GM18861 (cell line): Measurements from ENCODE around the gene RAD51B.

Experiments
- ATAC-seq: cut with Tn5 transposase; IDR thresholded peaks from one replicate; pipeline ENCODE4 v1.9.1; 2021; ENCODE audit not compliant: unreplicated experiment

Gene RAD51B

DNA sequence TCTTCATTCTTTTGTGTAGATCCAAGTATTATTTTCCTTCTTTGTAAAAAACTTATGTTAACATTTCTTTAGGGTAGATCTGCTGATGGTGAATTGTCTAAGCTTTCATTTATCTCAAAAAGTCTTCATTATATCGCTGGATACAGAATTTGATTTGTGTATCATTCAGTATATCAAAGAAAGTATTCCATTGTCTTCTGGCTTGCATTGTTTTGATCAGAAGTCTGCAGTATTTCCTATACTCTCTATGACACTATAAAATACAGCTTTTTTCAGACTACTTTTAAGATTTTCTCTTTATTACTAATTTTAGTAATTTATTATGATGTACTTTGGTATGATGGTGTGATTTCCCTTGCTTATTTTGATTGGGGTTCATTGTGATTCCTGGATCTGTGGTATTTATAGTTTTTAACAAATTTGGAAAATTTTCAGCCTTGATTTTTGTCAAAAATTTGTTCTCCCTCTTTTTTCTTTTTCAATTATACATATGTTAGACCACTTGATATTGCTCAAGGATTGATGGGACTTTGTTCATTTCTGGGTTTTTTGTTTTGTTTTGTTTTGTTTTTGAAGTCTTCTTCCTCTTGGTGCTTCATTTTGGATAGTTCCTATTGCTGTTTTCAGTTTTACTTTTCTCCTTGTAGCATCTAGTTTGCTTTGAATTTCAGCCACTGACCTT, 796.8 kb downstream of the RAD51B start:
- ATAC-seq = no peak

DNA sequence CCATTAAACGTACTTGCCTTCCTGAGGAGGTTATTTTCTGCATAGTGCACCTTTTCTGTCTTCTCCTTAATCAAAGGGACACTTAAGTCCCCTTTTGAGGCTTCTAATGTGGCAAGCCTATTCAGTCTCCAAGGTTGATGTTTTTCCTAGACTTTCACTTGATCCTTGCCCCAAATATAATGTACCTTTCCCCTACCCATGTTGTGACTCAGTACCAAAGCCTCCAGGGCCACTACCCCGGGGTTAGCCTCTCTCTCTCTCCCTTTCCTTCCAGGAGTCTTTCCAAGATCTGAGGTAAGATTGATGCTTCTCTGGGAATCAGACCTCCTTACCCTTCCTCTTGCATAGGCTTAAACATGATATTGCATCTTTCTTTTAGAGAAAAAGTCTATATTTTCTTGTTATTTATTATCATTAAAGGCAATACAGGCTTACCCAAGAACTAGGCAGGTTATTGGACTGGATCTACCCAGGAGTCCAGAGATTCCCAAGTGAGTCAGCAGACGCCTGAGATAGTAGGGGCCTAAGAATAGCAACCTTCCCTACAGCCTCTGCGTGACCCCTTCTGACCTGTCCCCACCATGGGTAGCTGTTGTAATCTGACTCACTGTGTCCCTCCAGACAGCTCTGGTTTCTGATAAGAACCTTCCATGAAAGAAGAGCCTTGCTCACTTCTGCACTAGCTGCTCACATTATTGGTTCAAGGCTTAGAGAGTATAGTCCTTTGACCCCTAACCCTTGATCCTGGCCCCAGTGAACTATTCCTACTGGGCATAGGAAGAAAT, 800.4 kb downstream of the RAD51B start:
- ATAC-seq = no peak

DNA sequence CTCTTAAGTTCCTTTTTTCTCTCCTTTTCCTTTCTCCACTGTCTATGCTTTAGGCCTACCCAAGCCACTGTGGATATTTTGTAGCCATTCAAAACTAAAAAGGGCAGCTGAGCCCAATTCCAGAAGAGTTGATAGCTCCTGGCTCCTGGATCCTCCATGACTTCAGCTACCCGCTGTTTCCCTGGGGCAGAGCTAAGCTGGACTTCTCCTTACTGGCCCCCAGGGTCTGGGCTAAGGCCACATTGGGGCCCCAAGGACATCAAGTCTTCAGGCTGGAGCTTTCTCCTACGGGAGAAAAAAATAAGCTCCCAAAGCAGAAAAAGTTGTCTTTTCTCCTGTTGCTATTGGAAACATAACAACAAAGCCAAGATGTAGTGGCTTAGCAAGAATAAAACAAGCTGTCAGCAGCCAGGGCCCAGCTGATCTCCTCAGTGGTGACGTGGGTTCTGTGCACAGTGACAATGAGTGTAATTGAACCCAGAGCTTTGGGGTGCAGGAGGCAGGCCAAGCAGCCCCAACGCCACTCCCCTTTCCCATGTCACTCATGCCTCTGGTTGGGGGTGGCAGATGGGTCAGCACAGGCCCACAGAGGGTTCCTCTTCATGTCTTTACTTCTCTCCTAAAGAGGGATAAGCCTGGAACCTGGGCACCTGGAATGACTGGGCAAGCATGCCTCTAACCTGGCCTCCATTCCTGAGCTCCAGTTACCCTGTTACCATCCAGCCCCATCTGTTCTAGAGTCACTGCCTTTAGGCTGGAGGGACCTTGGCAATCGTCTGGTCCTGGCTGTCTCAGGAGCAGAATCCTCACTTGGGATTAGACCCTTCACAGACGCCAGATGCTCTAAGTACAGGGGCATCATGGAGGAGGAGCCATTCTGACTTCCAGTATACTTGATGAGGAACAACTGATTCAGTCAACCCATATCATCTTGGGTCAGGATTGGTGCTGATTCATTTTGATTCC, 802.1 kb downstream of the RAD51B start:
- no peak for ATAC-seq

DNA sequence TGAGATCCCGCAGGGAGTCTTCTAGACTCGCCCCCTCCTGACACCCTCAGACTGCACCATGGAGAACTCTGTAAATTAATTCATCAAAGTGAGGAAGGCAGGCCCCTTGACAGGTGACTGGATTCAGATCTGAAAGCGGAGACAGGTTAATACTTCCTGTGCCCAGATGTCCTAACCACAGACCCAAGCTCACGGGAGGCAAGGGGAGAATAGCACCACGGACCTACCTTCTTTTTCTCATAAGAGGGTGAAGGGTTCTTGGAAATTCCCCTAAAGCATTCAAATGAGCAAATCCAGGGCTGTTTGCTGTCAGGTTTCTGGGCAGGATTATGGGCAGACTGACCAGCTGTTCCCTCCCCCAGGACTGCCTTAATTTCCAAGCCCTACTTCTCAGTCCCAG, 803.3 kb downstream of the RAD51B start:
- no peak for ATAC-seq

DNA sequence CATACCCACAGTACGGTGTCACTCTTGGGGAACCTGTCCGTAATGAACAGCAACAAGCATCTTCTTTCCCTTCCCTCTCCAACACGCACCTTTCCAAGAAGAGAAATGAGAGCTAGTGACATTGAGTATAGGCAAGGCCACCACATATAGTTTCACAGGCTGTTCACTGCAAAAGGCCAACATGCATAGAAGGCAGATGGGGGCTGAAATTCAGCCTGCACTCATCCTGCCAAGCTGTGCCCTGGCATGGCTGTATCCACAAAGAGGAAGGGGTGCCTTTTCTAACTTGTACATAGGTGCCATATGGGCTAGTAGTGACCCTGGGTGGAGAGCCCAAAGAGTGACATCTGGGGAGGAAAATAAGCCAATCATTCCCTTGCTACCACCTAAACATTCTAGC, 803.7 kb downstream of the RAD51B start:
- no peak for ATAC-seq

DNA sequence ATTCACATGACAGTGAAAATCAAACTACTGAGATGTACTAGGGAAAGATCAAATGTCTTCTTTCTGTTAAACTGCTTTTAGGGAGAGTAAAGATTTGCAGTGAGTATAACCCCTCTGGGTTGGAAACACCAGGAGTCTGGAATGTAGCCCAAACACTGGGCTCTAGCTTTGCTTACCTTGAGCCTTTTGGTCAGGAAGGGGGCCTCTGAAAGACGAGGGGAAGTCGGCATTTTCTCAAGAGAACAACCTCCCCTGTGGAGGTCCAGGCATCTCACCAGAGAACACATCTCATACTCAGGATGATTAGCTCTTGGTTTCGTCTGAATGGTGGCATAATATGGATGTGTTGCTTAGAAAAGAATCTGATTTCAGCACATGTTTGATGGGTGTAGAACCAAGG, 804.2 kb downstream of the RAD51B start:
- no peak for ATAC-seq

DNA sequence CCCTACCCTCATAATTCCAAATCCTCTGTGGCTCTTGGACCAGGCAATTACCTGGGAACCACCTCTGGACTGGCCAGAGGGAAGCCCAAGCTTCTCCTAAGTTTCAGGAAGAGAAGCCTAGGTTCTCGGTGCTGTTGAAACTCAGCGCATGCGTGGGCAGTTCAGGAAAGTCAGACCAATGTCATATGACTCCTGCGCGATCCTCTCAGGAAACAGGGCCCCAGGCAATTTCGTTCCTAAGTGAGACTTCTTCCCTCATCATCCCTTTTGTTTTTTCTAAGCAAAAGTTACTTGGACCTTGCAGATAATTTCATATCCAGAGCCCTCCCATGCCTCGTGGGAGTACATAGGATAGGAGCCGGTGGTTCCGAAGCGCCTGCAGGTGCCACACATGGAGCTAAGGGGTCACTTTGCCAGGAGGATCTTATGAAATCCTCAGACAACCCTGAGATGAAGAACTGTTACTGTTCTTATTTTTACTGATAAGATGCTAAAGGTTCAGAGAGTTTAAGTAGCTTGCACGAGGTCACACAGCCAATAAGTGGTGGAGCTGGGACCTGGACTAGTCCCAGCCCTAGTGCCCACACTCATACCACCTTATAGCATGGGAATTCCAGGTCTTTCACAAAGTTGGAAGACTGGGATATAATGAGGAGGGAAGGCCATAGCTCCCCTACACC, 805.1 kb downstream of the RAD51B start:
- no peak for ATAC-seq

DNA sequence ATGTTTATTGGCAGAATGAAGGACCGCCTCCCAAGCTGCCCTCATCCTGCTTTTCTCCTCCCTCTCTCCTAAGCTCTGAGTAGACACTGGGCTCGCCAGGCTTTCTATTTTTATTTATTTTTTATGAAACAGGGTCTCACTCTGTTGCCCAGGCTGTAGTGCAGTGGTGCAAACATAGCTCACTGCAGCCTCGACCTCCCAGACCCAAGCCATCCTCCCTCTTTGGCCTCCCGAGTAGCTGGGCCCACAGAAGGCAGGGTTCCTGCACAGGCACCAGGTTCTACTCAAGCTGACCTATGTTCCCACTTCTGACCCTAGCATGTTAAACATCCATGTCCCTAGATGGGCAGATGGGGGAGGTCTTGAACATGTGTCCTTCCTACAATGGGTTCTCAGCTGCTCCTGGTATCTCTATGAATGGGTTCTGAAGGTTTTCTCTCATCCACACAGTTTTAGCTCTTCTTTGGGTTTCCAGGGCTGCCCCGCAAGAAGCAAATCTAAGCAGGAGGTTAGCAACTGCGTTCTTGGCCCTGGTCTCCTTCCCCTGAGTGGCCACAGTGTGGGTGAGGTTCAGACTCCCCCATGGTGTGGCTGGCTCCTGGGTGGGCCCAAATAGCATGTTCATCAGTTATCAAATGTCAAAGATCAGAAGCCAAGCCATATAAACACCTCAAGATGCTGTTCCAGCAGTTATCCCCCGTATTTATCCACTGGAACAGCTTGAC, 805.9 kb downstream of the RAD51B start:
- ATAC-seq = no peak

DNA sequence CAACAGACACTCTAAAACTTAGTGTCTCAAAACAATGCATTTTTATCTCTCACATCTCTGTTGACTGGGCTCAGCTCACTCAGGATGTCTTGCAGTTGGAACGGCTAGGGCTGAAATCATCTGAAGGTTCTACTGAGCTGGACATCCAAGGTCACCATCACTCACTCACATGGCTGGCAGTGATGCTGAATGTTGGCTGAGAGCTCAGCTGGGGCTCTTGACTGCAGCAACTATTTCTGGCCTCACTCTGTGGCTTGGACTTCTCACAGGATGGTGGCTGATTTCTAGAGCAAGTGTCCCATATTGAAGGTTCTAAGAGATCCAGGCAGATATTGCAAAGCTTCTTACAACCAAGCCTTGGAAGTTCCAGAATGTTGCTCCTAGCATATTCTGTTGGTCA, 806.8 kb downstream of the RAD51B start:
- ATAC-seq = no peak

DNA sequence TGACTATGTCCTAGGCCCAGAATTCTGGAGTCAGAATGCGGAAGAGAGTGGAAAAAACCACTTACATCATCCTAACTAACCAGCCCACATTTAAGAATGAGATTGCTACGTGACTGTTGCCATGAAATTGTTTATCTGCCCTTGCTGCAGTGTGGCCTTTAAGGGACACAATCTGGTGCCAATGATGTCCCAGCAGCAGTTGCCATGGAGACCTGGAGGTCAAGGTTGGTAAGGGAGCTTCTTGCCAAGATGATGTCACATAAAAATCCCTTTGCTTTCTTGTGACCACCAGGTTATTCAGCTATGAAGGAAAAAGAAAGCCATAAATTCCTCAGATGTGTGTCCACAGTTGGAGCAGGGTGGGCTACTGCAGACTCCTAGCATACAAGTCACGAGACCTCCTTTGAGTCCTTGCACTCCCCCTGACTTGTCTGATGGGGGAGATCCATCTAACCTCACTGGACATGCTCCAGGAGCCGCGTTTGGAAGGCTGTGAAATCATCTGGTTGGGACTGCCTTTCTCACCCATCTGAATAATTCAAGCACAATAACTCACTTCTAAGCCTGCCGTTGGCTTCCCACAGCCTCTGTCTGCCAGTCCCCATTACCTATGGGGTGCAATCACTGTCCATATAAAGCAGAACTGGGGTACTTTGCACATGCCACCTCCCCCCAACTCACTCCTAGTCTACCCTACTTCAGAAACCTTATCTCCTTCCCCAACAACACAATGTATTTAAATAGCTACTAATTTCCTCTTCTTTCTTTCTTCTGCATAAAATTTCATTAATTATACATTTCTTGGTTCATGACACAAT, 807.7 kb downstream of the RAD51B start:
- ATAC-seq = no peak

DNA sequence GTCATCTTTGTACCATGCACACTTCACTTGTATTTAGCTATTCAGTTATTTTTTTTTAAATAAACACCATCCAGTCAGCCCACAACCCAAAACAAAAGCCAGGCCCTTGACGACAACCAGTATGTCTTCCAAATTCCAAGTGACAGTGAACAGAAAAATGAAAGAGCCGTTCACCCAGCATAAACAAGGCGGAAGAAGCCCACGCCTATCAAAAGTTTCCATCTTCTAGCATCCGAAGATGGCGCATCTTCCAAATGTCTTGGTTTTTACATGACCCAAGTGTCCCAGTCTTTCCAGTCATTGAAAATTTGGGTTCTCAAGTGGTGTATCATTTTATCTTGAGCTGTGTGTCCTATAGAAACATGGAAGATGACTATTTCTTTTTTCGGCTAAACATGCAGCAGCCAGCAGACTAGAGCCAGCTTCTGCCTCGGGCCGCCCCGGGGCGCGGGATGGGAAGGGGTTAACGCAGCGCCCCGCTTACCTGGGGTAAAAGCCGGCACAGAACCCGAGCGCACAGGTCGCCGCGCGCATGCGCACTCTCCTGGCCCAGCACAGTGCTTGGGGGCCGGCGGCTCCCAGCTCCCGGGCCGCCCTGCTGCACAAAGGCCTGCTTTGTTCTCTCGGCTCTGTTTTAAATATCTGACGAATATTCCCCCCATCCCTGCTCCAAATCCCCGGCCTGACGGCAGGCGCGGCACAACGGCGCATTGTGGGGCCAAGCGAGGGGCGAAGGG, 808.5 kb downstream of the RAD51B start:
- no peak for ATAC-seq

DNA sequence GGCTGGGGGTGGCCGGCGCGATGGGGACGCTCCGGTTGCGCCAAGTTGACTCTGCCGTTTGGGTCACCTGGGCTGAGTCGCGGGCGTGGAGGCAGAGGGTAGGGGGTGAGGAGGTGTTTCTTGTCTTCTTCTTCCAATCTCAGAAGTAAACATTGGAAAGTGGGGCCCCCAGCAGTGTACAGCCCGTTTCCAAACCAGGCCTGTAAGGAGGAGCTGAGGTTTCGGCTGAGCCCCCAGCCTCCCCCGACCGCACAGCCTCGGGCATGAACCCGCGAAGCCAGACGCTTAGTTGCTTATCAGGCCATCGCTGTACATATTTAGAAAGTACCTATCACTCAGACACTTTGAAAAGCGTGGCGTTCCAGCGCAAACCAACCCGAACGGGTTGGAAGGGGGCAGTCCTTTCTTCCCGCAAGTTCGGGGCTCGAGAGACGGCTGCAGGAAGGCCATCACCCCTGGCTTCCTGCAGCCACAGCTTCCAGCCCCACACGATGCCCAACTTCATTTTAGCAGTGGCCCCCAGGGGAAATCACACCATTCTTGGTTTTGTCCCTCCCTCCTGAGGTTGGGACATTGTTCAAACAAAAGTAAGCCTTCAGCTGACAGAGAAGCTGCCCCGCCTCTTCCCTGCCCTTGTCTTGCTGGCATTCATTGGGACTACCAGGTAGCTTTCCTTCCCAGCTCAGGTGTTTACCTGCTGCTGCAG, 809.2 kb downstream of the RAD51B start:
- no peak for ATAC-seq

DNA sequence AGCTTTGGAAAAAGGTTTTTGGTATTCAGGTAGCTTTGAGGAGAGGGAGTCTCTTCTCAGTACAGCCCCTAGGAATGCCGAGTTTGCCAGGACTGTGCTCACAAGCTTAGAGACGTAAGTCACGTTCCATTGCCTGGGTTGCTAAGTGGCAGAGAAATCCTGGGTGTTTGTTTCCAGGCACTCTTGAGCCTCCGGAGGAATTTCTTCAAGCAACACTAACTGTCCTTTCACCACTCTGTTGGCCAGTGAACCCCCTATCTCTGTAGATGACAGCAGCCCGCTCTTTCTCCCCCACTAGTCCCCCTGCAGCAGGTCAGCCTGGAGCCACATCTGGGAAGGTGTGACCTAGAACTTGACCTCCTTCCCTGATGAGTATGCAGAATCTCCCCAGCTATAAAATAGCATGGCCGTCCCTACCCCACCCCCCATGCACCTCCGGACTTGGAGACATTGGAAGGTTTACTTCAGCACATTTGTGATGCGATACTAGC, 810.5 kb downstream of the RAD51B start:
- no peak for ATAC-seq

DNA sequence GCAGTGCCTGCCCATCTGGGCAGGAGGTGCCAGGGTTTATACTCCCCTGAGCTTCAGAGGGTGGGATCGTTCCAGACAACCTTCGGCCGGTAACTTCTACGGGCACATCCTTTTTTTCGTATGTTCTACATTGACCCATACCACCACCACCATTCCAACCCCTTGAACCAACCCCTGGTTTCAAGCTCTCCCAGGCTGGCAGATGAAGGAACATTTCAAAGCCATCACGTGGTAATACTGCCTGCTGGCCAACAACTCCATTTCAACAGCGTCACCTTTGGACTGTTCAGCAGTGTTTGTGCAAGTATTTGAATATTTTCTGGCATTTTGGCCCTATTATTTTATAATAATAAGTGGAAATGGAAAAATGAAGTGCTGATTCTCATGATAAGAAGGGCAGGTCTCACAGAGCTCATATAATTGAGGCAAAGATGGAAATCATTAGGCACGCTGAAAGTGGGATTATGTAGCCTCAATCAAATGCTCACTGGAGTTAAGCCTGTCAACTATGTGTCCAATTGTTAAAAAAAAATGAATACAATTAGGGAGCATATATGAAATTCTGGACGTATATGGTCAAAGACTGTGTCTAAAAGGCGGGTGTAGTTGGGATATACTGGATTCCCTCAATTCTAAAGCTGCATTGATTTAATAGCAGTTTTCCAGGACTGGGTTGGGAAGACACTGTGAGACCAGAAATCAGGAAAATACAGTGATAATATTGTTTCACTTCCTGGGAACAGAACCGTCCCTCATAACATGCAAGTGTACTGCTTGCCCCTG, 811.2 kb downstream of the RAD51B start:
- ATAC-seq = no peak

DNA sequence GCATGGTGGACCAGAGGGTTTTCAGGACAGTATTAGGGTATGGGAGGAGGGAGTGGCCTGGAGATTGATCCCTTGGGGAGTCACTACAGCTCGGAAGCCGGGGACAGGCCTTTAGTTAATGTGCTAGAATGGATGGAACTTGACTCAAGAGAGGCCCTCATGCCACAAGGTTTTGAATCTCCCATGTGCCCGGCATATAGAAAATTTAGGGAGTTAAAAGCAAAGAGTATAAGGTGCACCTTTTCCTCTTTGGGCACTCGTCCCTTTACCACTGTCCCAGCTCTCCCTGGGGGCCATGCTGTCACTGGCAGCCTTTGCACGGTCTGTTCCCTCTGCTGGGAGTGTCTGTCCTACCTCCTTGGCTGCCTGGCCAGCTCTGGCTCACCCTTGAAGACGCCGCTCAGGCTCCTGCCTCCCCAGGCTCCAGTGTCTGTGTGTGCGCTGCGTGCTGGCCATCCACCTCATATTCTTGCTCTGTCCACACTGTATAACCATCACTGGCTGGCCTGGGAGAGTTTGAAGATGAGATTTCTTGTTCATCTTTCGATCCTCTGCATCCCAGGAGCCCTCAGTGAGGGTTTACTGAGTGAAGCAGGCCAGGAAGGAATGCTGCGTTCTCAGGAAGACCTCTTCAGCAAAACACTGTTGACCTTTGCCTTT, 811.9 kb downstream of the RAD51B start:
- ATAC-seq = no peak

DNA sequence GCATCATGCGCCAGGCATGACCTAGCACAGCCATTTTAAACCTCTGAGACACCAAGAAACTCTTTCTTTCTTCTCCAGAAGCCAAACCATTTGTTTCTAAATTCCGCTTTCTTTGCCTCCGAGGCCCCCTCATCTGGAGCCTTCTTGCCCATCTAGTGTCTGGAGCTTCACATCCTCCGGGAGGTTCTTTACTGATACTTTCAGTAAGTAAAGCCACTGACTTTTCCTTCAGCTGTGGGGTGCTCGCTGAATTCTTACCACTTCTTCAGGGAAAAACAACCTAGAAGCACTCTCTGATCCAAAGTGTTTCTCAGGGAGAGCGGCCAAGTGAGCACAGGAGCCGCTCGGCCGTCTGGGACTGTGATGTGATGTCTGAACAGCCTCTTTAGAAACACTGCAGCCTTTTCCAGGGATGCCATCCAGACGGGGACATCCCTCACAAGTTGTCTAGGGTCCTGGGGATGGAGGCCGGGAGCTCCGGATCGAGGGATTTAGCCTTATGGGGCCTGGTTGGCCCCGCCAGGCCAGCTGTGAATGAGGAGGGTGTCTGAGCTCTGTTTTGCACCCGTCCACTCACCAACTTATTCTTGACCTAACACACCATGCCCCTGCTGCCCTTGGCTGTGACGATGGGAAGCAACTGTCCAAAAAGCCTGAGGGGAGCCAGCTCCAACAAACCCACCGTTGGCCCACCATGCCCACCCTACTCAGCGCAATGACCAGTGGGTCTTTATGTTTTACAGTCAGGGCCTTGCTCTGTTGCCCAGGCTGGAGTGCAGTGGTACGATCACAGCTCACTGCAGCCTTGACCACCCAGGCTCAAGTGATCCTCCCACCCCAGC, 812.7 kb downstream of the RAD51B start:
- ATAC-seq = no peak
